Activated CD4-positive, alpha-beta T cell treated with anti-CD3 and anti-CD28 coated beads, Interleukin-2, amount 50 U/mL, for 16 hours (primary cell): ENCODE results near the gene PERM1.

Experiments
- DNase-seq: peaks from one replicate; pipeline ENCODE4 v3.0.0-alpha.2; 2020

PERM1 gene

DNA sequence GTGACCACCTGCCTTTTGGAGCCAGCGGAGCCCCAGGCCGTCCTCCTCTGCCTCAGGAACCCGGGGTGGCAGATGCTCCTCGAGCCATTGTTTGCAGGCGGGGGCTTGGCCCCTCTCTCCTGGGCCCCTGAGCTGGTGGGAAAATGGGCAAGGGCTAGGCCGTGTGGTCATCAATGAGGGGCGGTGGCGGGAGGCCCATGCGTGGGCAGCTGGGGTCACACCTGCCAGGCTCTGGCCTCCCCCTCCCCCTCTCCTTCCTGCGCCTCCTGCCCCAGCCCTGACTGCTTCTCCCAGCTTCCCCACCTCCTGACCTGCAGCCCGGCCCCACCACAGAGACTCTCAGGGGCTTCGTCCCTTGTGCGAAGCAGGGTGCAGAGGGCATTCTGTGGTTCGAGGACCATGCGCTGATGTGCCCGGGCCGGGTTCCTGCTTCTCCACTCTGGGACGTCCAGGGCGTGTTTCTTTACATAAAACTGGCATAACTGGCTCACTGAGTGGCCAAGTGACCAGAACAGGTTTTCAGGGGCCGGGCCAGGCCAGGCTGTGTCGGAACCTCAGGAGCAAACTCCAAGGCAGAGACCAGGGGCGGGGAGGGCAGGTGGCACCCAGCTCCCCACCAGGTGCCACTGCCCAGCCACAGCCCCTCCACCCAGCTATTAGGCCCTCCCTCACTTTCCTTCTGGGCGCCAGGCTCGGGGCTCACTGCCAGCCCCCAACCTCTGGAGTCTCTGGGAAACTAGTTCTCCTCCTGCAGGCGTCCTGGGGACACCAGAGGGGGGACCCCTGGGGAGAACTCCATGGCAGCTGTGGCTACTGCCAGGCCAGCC is 48.9 kb downstream of the PERM1 start:
- no peak for DNase-seq

DNA sequence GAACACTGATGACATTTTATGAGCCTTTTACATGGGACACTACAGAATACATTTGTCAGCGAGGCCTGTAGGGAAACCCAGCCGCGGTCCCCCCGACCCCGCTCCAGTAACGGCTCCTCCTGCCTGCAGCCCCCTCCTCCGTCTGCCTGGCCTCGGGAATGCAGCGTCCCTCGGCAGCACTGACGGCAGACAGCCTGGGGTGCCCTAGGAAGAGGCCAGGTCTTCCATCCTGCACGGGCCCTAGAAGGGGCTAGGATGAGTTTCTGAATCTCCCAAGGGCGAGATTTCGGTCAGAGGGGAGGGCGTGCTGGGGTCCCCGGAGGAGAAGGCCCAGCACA is 49.8 kb downstream of the PERM1 start:
- no peak for DNase-seq

- DNase-seq: no peak
Observed at GRCh38 chr1:931380-932172, 50.3 kb downstream of the PERM1 start.

- no peak for DNase-seq
Observed at GRCh38 chr1:930633-931138, 51.2 kb downstream of the PERM1 start.

GRCh38 chr1:929712-930632 is 51.9 kb downstream of the PERM1 start:
- no peak for DNase-seq

- no peak for DNase-seq
Observed at GRCh38 chr1:928825-929661, 52.9 kb downstream of the PERM1 start.

DNA sequence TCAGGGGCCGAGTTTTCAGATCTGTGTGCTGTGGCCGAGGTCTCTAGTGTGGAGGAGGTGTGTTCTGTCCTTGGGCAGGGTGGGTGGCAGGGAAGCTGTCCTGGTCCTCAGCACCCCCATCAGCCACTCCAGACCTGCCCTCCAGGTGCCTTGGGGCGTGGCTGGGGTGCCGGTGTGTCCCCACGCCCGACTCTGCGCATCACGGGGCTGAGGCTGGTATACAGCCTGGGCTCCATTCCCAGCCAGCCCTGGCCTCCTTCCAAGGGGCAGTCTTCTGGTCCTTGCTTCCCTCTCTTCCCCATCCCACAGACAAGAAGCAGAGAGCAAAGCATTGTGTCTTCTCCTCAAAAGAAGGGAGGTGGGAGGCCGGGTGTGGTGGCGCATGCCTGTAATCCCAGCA is 54.1 kb downstream of the PERM1 start:
- DNase-seq: no peak

DNA sequence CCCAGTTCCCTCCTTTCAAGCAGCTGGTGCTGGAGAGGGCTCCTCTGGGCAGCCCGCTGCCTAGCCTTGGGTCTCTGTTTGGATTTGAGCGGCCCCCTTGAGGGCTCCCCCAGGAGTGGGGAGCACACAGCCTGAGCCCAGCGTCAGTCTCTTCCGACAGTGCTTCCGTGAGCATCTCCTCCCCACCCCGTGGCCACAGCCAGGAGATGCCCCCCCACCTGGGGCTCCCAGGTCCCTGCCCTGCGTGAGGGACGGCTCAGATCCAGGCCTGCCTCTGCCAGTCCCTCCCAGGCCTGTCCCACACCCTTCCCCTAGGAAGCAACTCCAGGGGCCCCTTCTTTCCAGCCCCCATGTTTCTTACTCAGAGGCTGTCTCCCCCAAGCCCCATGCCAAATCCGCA is 54.7 kb downstream of the PERM1 start:
- no peak for DNase-seq

DNA sequence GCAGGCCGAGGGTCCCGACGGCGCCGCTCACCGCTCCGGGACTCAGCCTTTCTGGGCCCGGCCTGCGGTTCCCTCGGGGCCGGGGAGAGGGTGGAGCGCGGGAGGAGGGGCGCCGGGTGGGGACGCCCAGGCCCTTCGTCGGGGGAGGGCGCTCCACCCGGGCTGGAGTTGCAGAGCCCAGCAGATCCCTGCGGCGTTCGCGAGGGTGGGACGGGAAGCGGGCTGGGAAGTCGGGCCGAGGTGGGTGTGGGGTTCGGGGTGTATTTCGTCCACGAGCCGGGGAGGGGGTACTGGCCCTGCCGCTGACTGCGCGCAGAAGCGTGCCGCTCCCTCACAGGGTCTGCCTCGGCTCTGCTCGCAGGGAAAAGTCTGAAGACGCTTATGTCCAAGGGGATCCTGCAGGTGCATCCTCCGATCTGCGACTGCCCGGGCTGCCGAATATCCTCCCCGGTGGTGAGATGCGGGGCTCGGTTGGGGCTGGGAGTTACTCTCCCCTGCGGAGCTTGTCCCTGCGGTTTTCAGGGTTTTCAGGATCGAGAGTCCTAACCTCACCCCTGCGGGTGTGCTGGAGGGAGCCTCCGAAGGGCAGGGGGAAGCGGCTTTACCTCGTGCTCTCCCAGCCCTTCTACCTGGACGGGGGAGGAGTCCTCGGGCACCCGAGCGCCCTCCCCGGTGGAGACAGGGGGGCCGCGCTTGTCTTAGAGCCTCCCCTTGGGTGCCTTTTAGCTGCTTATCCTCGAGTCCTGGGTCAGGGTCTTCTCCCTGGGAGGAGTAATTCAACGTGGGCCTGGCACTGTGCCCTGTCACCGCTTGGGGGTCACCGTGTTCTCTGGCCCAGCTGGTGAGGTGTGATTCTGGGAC is 56.1 kb downstream of the PERM1 start:
- no peak for DNase-seq
